HG02973 (cell line): ENCODE data around the gene VDR.
A peak's percentile ranks its signal among the peaks of the same experiment; 100 is the strongest.

Experiments used
- ATAC-seq: cut with Tn5 transposase; IDR thresholded peaks from one replicate; pipeline ENCODE4 v1.9.1; 2021; ENCODE audit warnings: moderate library complexity; ENCODE audit not compliant: unreplicated experiment

The VDR gene

GRCh38 chr12:47931187-47931586 is 26.4 kb upstream of the VDR start:
- no peak for ATAC-seq

DNA sequence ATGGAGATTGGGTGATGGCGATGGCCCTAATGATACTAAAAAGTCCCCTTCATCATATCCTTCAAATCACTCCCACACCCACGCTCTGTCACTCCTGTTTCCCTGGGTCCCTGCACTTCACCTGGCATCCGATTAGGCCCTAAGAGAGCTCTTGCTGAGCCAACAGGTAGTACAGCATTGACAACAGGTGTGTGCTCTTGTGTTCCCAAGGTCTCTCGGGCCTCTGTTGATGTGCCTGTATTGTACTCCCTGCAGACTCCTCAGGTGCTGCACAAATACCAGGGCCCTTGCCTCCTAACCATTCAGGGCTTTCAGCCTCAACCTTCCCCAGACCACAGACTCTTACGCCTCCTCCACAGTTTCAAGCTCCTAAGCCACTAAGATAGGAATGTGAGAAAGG is 25.8 kb upstream of the VDR start:
- ATAC-seq: no peak

DNA sequence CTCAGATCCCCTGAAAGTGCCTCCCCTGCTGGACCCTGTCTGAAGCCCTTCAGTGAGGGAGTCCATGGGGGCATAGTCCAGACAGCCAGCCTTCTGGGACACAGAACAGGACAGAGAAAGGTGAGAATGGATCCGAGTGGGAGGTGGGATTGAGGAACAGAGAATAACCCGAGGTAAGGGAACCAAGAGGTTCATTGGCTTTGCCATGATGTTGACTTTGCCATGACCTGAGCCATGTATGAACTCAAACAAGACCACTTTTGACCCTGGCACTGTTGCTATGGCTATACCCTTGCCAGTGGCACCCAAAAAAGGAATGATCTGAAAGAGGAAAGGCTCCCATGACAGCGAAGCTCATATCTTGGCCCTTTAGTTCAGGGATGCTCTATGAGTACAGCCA is 22.6 kb upstream of the VDR start:
- no peak for ATAC-seq

- no peak for ATAC-seq
Measured at GRCh38 chr12:47921907-47922306, 17.1 kb upstream of the VDR start.

- ATAC-seq: no peak
Measured at GRCh38 chr12:47920913-47921312, 16.1 kb upstream of the VDR start.

DNA sequence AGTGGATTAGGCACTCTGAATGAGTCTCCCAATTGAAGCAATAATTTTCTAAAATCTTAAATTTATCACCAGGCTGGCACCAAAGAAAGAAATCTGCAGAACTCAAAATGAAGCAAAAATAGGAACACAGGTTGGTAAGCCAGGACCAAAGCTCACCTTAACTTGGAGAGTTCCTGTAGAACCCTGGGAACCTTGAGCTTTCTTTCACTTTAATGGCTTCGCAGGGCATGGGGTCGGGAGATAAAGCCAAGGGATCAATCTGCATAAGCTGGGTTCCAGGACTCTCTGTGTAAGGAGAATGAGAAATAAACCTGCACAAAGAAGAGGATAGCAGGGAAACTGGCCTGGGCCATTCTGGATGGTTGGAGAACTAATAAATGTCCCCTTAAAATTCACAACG is 8.3 kb upstream of the VDR start:
- no peak for ATAC-seq

DNA sequence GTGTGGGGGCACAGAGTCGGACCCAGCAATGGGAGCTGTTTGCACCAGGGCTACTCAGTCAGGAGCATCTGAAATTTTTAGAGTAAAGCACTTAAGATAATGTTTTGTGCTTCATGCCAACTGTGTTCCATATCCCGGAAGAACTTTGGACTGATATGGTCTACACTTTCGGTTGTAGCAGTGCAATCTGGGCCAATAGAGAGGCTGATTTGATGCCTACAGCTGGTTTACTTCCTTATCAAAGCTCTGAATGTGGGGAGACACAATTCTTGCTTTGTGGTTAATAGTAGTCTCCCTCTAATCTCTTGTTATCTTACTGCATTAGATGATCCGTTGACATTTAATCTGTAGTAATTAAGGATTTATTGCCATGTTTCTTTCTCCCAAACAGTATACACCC is 7.8 kb upstream of the VDR start:
- no peak for ATAC-seq

DNA sequence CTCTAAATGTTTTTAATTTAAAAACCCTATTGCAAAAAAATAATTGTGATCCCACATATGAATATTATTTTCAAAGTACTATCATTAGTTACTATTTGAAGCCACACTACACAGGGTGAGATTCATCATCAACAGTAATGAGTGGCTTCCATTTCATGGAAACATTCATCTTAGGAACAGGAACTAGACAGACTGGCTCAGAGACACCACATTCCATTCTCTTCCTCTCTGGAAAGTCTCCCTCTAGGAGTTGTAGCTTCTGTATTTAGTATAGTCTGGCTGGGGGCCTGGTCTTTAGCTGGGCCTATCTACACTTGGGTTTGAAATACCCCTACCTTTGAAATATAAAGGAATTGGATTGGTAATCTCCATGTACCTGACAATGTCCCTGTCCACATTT is 6.2 kb upstream of the VDR start:
- no peak for ATAC-seq

DNA sequence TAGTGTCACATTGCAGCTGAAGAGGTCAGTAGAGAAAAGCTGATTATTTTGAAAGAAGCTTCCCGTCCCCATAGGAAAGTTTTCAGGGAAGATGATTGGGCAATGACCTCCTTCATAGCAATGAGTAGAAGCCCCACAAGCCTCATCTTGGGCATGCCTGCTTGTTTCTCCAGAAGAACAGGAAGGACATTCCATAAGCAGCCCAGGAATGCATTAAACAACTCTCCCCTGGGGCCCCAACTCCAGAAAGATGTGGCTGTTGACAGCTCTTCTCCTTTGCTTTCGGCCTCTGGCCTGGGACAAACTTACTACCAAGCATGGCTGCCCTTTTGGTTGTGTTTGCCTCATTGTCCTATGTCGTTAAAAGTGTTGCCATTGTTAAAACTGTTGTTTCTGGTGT is 5.7 kb upstream of the VDR start:
- no peak for ATAC-seq

DNA sequence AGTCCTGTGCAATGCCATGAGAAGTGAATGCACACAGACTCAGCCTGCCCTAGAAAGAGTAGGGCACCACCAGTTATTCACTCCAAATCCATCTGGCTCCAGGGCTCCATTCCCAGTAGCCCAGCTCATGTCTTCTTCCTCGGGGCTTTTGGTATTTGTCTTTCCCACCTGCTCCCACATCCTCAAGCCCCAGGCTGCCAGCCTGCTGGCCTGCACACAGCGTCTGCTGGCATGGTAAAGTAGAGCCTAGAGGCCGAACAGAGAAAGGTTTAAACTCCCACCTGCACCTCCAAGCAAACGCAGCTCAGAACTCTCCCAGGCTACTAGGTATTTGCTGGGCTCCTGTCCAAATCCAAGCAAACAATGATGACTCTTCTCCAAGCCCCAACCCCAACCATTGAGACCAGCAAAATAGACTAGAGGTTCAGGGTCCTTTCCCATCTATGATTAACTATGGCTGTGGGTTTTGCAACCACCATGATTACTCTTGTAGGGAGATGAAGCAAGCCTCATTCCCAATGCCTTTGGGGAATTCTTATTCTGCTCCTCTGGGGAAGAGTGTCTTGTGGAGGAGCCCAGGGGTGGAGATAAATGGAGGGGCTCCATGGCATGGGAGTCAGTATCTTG is 5.2 kb upstream of the VDR start:
- ATAC-seq: no peak

- no peak for ATAC-seq
Measured at GRCh38 chr12:47908738-47909137, 3.9 kb upstream of the VDR start.

- ATAC-seq: no peak
Measured at GRCh38 chr12:47907851-47908454, 3.2 kb upstream of the VDR start.

DNA sequence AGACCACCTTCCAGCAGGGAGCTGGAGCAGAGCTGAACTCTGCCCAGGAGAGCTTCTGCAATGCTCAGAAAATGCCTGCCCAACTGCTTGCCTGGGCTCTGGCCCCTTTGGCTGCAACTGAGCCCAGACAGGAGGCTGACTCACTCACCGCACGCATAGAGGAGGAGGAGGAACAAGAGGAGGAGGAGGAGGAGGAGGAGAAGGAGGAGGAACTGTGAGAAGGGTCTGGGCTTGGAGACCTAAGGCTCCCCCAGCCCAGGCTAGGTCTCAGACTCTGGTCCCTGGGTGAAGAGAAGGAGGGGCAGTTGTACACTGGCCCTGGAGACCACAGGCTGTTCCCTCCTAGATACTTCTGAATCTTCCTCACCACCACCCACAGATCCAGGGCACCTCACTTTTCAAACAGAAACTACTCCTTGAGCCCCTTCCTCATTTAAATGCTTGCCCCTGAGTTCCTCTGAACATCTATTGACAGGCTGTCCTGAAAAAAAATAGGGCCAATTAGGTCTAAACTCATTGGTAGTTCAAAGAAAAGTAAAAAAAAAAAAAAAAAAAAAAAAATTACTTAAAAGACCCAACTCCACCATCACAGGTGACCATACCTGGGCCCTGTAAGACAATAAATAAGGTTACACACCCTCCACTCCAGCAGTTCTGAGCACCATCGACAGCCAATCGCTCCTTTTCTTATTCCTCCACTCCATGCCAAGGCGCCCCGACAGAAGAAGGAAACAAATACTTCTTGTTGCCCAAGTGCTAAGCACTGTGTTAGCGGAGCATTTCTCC is 674 bp downstream of the VDR start:
- no peak for ATAC-seq

DNA sequence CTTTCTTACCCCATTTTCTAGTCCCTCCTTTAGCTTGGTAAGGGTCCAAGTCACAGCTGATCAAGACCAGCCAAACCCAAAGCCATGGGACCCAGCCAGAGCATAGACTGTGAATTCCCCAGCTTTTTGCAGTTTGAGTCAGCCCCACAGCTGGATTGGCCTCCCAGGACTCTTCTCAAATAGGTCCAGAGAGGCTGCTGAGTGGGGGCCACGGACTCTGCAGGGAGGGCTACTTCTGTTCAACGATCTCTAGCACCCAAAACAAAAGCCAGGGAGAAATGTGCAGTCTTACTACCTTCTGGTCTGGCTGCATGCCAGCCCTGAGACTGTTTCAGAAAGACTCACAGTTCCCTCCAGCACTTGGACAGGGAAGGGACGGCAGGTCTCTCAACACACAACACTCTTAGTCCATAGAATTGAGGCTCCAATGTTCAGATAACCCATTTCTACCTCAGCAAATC is 1.6 kb downstream of the VDR start:
- no peak for ATAC-seq

DNA sequence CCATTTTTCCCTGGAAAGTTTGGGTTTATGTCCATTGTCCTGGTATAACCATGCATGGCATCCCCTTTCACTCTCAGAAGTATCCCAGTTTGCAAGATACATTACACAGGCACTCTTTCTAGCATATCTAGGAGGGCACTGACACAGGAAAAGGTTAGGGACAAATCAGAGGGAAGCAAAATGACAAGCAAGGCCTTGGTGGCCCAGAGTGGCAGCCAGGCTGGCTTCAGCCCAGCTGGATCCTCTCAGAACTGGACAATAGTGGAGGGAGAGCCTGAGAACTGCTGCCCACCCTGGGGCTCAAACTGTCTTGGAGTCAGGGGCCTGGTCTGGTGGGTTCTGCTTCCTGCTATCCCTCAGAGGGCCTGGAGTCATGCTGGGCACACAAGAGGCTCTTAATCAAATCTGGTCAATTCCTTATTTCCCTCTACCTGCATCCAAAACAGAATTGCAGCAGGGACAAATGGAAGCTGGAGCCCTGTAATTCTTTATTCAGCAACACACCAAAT is 2.6 kb downstream of the VDR start:
- ATAC-seq: no peak

GRCh38 chr12:47901718-47902093 is 3.1 kb downstream of the VDR start:
- no peak for ATAC-seq

- ATAC-seq: no peak
Measured at GRCh38 chr12:47901063-47901717, 3.6 kb downstream of the VDR start.

- ATAC-seq: peak; percentile 33
Measured at GRCh38 chr12:47900131-47901062, 4.4 kb downstream of the VDR start.

GRCh38 chr12:47899466-47899865 is 5.3 kb downstream of the VDR start:
- ATAC-seq: no peak

DNA sequence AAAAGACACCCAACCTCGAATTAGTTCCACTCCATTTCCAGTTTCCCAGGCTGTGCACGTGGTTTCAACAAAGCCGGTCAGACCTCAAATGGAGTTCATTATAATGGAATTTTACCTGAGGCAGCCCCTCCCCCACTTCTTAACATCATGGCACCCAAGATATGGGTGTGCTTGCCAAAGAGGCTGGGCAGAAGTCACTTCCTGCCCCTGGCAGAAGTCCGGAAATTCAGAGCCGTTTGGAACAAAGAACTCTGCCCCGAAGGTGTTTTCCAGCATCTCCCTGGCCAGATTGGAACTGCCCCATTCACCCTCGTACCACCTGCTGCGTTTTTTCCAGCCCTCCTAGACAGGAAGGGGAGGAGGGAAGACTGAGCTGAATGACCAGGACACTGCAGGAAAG is 8.2 kb downstream of the VDR start:
- no peak for ATAC-seq

DNA sequence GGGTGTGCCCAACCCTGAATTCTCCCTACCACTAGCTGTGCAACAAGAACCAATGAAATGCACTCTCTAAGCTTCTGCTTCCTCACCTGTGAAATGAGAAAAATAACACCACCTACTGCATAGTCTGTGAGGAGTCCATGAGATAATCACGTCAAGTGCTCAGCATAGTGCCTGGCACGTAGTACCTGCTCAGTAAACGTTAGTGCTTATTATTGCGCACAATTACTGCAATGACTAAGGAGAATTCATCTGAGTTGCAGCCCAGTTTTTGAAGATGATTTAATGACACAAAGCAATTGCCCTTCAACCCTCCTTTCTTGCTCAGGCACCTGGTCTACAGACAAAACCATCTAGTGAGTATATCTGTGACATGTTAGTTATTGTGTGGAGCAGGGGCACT is 8.8 kb downstream of the VDR start:
- ATAC-seq: no peak
